K562 (cell line): Measurements from ENCODE around the gene GLYATL1.

Source experiments
- ELF2 ChIP-seq: fragments of 250-450 bp; sonication (Bioruptor Pico); IDR thresholded peaks from 2 replicates; pipeline ENCODE4 v1.5.0; 2021; ENCODE audit warnings: mild to moderate bottlenecking
- EZH2 ChIP-seq: IDR thresholded peaks from 2 replicates; pipeline ENCODE4 v1.6.1; 2012; ENCODE audit warnings: low read depth, mild to moderate bottlenecking, inconsistent platforms, low read length, borderline replicate concordance
- JUNB ChIP-seq: fragments of 450-650 bp; formaldehyde crosslinking; conservative IDR thresholded peaks from 2 replicates; pipeline ENCODE4 v1.4.0; 2020; ENCODE audit warnings: mild to moderate bottlenecking
- SP1 ChIP-seq: sonication (generic); formaldehyde crosslinking; IDR thresholded peaks from 2 replicates; pipeline ENCODE4 v1.8.1; 2022; ENCODE audit warnings: mild to moderate bottlenecking, missing genetic modification reagents
- TF ChIP-seq, protein P1 (sequence below): sonication (generic); formaldehyde crosslinking; IDR thresholded peaks from 2 replicates; pipeline ENCODE4 v1.8.1; 2022; ENCODE audit warnings: missing genetic modification reagents
- TF ChIP-seq, protein P2 (sequence below), 3 experiments: IDR thresholded peaks in 2 of 3; conservative IDR thresholded peaks in 1 of 3; 2 replicates each; pipeline ENCODE4 v1.5.1; 2011 to 2012; ENCODE audit warnings: low read length in 3 of 3, mild to moderate bottlenecking in 3 of 3, control low read depth in 2 of 3, improper control_type of control experiment in 1 of 3, inconsistent platforms in 1 of 3, low read depth in 1 of 3, mixed read lengths in 1 of 3, moderate library complexity in 1 of 3; ENCODE audit not compliant: insufficient read depth in 2 of 3

DNA sequence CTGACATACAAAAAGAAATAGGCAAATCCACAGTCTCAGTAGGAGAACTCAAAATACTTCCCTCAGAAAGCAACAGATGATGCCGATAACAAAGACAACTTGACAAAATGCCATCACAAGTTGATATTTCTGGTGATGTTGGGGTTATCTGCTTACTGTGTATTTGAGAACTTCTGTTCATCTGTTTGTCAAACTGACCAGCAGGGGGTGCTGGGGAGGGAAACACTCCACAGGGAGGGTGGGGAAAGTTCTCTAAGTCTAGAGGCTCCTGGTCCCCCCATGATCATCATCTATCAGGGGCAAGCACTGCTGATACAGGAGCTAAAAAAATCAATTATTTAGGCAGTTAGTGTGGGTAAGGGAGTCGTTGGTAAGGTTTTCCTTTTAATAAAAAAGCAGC is 19.2 kb downstream of the GLYATL1 start:
- TF ChIP-seq, protein P1, sequence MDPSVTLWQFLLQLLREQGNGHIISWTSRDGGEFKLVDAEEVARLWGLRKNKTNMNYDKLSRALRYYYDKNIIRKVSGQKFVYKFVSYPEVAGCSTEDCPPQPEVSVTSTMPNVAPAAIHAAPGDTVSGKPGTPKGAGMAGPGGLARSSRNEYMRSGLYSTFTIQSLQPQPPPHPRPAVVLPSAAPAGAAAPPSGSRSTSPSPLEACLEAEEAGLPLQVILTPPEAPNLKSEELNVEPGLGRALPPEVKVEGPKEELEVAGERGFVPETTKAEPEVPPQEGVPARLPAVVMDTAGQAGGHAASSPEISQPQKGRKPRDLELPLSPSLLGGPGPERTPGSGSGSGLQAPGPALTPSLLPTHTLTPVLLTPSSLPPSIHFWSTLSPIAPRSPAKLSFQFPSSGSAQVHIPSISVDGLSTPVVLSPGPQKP: no peak
- TF ChIP-seq, protein P2, sequence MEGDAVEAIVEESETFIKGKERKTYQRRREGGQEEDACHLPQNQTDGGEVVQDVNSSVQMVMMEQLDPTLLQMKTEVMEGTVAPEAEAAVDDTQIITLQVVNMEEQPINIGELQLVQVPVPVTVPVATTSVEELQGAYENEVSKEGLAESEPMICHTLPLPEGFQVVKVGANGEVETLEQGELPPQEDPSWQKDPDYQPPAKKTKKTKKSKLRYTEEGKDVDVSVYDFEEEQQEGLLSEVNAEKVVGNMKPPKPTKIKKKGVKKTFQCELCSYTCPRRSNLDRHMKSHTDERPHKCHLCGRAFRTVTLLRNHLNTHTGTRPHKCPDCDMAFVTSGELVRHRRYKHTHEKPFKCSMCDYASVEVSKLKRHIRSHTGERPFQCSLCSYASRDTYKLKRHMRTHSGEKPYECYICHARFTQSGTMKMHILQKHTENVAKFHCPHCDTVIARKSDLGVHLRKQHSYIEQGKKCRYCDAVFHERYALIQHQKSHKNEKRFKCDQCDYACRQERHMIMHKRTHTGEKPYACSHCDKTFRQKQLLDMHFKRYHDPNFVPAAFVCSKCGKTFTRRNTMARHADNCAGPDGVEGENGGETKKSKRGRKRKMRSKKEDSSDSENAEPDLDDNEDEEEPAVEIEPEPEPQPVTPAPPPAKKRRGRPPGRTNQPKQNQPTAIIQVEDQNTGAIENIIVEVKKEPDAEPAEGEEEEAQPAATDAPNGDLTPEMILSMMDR (IDR thresholded peaks at IDR 0.05 in 2 of 3, conservative IDR thresholded peaks at IDR 0.05 in 1 of 3; ENCODE audit: insufficient read depth in 2 of 3, low read depth in 1 of 3, low read length in 3 of 3): peak; percentile 46 to 54 (median 50); a peak in 5 of 6 replicates
- TF ChIP-seq ELF2 (CRISPR knock-in tag) (no peak), EZH2 (no peak), SP1 (CRISPR knock-in tag) (no peak), JUNB (CRISPR knock-in tag) (no peak)
